CD4-positive, alpha-beta T cell (primary cell): ENCODE results near the gene PAX5. TPM values are rescaled to one million over a fixed set of nuclear protein-coding genes. Genes with fewer than 3 reads are reported as not detected.

Source experiments
- ATAC-seq: fragments of 200-7000 bp; cut with Tn5 transposase; one replicate; pipeline ENCODE4 v1.10.0; 2022; ENCODE audit warnings: mild to moderate bottlenecking; ENCODE audit not compliant: poor library complexity
- CTCF ChIA-PET: fragments of 350-600 bp; sonication (Branson Sonifier 250); formaldehyde crosslinking; loops from one replicate; lab custom pipeline; 2021; ENCODE audit warnings: antibody characterized with exemption, inconsistent platforms; lab: Charles Lee
- POLR2A ChIA-PET: fragments of 350-600 bp; sonication (Branson Sonifier 250); formaldehyde crosslinking; loops from one replicate; lab custom pipeline; 2021; ENCODE audit warnings: antibody characterized with exemption, inconsistent platforms; lab: Charles Lee
- DNase-seq, 14 experiments: peaks; one replicate each; pipeline ENCODE4 v3.0.0-alpha.2; 2013 to 2020; ENCODE audit warnings: mixed read lengths in 2 of 14
- H3K27ac ChIP-seq, 2 donors: one replicate each; pipeline versions ENCODE4 v1.5.1 to v1.7.0; 2013; ENCODE audit warnings: low read length in 2 of 2, low read depth in 1 of 2, mild to moderate bottlenecking in 1 of 2
- H3K27me3 ChIP-seq, 2 experiments: 1 replicate in 1 of 2; 2 replicates in 1 of 2; pipeline versions ENCODE4 v1.6.1 to v1.7.0; 2013; ENCODE audit warnings: low read length in 2 of 2, control low read depth in 1 of 2, mild to moderate bottlenecking in 1 of 2, moderate library complexity in 1 of 2; ENCODE audit not compliant: insufficient read depth in 2 of 2, control insufficient read depth in 1 of 2
- H3K36me3 ChIP-seq: one replicate; pipeline ENCODE4 v1.6.1; 2013; ENCODE audit warnings: low read length, control low read depth; ENCODE audit not compliant: insufficient read depth
- H3K4me1 ChIP-seq: one replicate; pipeline ENCODE4 v1.6.1; 2013; ENCODE audit warnings: low read length, control low read depth; ENCODE audit not compliant: insufficient read depth
- H3K4me3 ChIP-seq: one replicate; pipeline ENCODE4 v1.5.1; 2013; ENCODE audit warnings: mild to moderate bottlenecking, low read length, moderate library complexity
- H3K9me3 ChIP-seq, 2 experiments: 1 replicate in 1 of 2; 2 replicates in 1 of 2; pipeline versions ENCODE4 v1.6.1 to v1.7.0; 2013; ENCODE audit warnings: low read length in 2 of 2, mild to moderate bottlenecking in 2 of 2, control low read depth in 1 of 2, moderate library complexity in 1 of 2; ENCODE audit not compliant: control insufficient read depth in 1 of 2, insufficient read depth in 1 of 2
- H3K27ac Mint-ChIP-seq: one replicate; pipeline ENCODE4 v1.8.0; 2020; ENCODE audit warnings: mixed read lengths
- H3K27me3 Mint-ChIP-seq: one replicate; pipeline ENCODE4 v1.8.0; 2021; ENCODE audit warnings: mixed read lengths
- H3K36me3 Mint-ChIP-seq: one replicate; pipeline ENCODE4 v1.8.0; 2021; ENCODE audit warnings: low read depth, mixed read lengths
- H3K4me1 Mint-ChIP-seq: one replicate; pipeline ENCODE4 v1.8.0; 2021; ENCODE audit warnings: low read depth, mixed read lengths
- H3K4me3 Mint-ChIP-seq: one replicate; pipeline ENCODE4 v1.8.0; 2020; ENCODE audit warnings: mild to moderate bottlenecking, mixed read lengths
- H3K9me3 Mint-ChIP-seq: one replicate; pipeline ENCODE4 v1.8.0; 2020; ENCODE audit warnings: mixed read lengths
- CTCF ChIP-seq: fragments of 200-600 bp; IDR thresholded peaks from one replicate; pipeline ENCODE4 v1.8.0; 2022; ENCODE audit warnings: antibody characterized with exemption, mild to moderate bottlenecking
- intact Hi-C, 2 experiments: fragments of 100-400 bp; cut with DNase I in 1 of 2; cut with micrococcal nuclease in 1 of 2; formaldehyde crosslinking; loops; one replicate each; pipeline versions ENCODE4 v1.15.1 to v1.9.0; 2023 to 2025; cut with DNase I, micrococcal nuclease
- total RNA-seq, 174 experiments: library from RNA in 2 of 174; stranded (reverse) in 2 of 174; gene quantifications; one replicate each; pipeline ENCODE4 v1.2.3 and lab custom pipeline; 2021 to 2026

The PAX5 gene
- total RNA-seq, 2 experiments from 2014 or later = 0.03 to 0.11 TPM

GRCh38 chr9:36903541-36904435, 130.3 kb downstream of the PAX5 start:
- no peak for ATAC-seq
- CTCF ChIA-PET = no interaction called here

GRCh38 chr9:36902861-36903524, 131.1 kb downstream of the PAX5 start:
- intact Hi-C loops = no loop called here
- CTCF ChIA-PET = no interaction called here

More at GRCh38 chr9:36903541-36904435, 130.3 kb downstream of the PAX5 start:
- Histone ChIP-seq H3K4me3 (no peak overlapping the region), H3K9me3 (no peaks in the 10 kb centered on the region), H3K27me3 (no peaks in the 10 kb centered on the region), H3K4me1 (no peaks in the 10 kb centered on the region), H3K27ac (no peak overlapping the region), H3K36me3 (no peaks in the 10 kb centered on the region)
- POLR2A ChIA-PET = no interaction called here
- TF ChIP-seq CTCF = no peak
- H3K9me3 Mint-ChIP-seq = no peaks in the 10 kb centered on the region
- intact Hi-C loops = no loop called here
- H3K27ac Mint-ChIP-seq = no peak overlapping the region
- H3K4me1 Mint-ChIP-seq = no peaks in the 10 kb centered on the region
- DNase-seq = peak in 1 of 14 experiments; percentile 3
- no peaks in the 10 kb centered on the region for H3K36me3 Mint-ChIP-seq
- H3K4me3 Mint-ChIP-seq = no peak overlapping the region
- peaks cover 40% of the 10 kb centered on the region for H3K27me3 Mint-ChIP-seq

More at GRCh38 chr9:36902861-36903524, 131.1 kb downstream of the PAX5 start:
- H3K36me3 ChIP-seq = no peaks in the 10 kb centered on the region
- H3K27me3 ChIP-seq = no peaks in the 10 kb centered on the region
- H3K4me3 ChIP-seq = no peak overlapping the region
- ATAC-seq (no peak), DNase-seq (no peak)
- Mint-ChIP-seq H3K4me1 (no peaks in the 10 kb centered on the region), H3K4me3 (no peak overlapping the region), H3K9me3 (no peaks in the 10 kb centered on the region), H3K27me3 (peaks cover 40% of the 10 kb centered on the region), H3K36me3 (no peaks in the 10 kb centered on the region), H3K27ac (no peak overlapping the region)
- no peaks in the 10 kb centered on the region for H3K9me3 ChIP-seq
- H3K4me1 ChIP-seq = no peaks in the 10 kb centered on the region
- no peak for TF ChIP-seq CTCF
- no peak overlapping the region for H3K27ac ChIP-seq
- POLR2A ChIA-PET = no interaction called here
